Endothelial cell of umbilical vein (primary cell): ENCODE measurements around the gene PPAN. TPM values are rescaled to one million over a fixed set of nuclear protein-coding genes. Genes with fewer than 3 reads are reported as not detected.

Source experiments
- BruUV-seq: library from RNA; stranded (reverse); fragments of 400-500 nt; replicated peaks from 2 replicates; lab custom pipeline; 2021; lab: Mats Ljungman, UMichigan
- CTCF ChIA-PET: fragments of 300-600, 350-600 bp; sonication (Branson Sonifier 250); formaldehyde crosslinking; loops from one replicate; lab custom pipeline; 2021; ENCODE audit warnings: antibody characterized with exemption, inconsistent platforms; lab: Charles Lee
- POLR2A ChIA-PET: fragments of 300-600, 350-600 bp; sonication (Branson Sonifier 250); formaldehyde crosslinking; loops from one replicate; lab custom pipeline; 2021; ENCODE audit warnings: antibody characterized with exemption, inconsistent platforms; lab: Charles Lee
- DNase-seq: peaks from one replicate; pipeline ENCODE4 v3.0.0-alpha.2; 2011; ENCODE audit warnings: low read depth, low spot score
- FAIRE-seq: peaks from 2 replicates; lab custom pipeline; 2011; peaks lifted over from hg19 to GRCh38; lab: Jason Lieb, UNC
- H2AFZ ChIP-seq: 2 replicates; pipeline ENCODE4 v1.6.0; 2012; ENCODE audit warnings: low read depth, low read length, control low read depth, inconsistent platforms
- H3K27ac ChIP-seq: 2 replicates; pipeline ENCODE4 v1.5.1; 2011; ENCODE audit warnings: low read depth, mild to moderate bottlenecking, control low read depth, low read length, moderate library complexity; ENCODE audit not compliant: insufficient read depth
- H3K27me3 ChIP-seq, 2 experiments: 2 replicates each; pipeline versions ENCODE4 v1.6.0 to v1.6.1; 2011; ENCODE audit warnings: low read length in 2 of 2, mixed read lengths in 1 of 2; ENCODE audit not compliant: control insufficient read depth in 2 of 2, insufficient read depth in 2 of 2
- H3K36me3 ChIP-seq, 2 experiments: 2 replicates in 1 of 2; 3 replicates in 1 of 2; pipeline ENCODE4 v1.5.1; 2011; ENCODE audit warnings: low read length in 2 of 2, mild to moderate bottlenecking in 1 of 2, moderate library complexity in 1 of 2; ENCODE audit not compliant: control insufficient read depth in 2 of 2, insufficient read depth in 2 of 2; ENCODE audit errors: extremely low read depth in 1 of 2
- H3K4me1 ChIP-seq: 3 replicates; pipeline ENCODE4 v1.5.1; 2011; ENCODE audit warnings: mild to moderate bottlenecking, low read length; ENCODE audit not compliant: control insufficient read depth, insufficient read depth; ENCODE audit errors: extremely low read depth
- H3K4me2 ChIP-seq: 2 replicates; pipeline ENCODE4 v1.6.1; 2011; ENCODE audit warnings: low read length, control low read depth, mixed read lengths; ENCODE audit not compliant: insufficient read depth
- H3K4me3 ChIP-seq, 3 experiments: fragments of 200-600 bp in 1 of 3; sonication (generic), shearing (Covaris generic) in 1 of 3; replicated peaks in 1 of 3; 2 replicates each; pipeline ENCODE4 v1.5.1; 2011 to 2016; ENCODE audit warnings: control low read depth in 3 of 3, low read length in 3 of 3, mild to moderate bottlenecking in 2 of 3, inconsistent platforms in 1 of 3, low read depth in 1 of 3, moderate library complexity in 1 of 3; ENCODE audit not compliant: insufficient read depth in 1 of 3
- H3K79me2 ChIP-seq: 2 replicates; pipeline ENCODE4 v1.6.0; 2012; ENCODE audit warnings: low read length, inconsistent platforms; ENCODE audit not compliant: control insufficient read depth, insufficient read depth
- H3K9ac ChIP-seq: replicated peaks from 2 replicates; pipeline ENCODE3; 2011; ENCODE audit warnings: low read length, control low read depth; ENCODE audit not compliant: insufficient read depth; ENCODE audit errors: extremely low read depth
- H3K9me1 ChIP-seq: replicated peaks from 3 replicates; pipeline ENCODE4 v1.6.0; 2011; ENCODE audit warnings: mild to moderate bottlenecking, low read length; ENCODE audit not compliant: control insufficient read depth, insufficient read depth; ENCODE audit errors: extremely low read depth
- H3K9me3 ChIP-seq: replicated peaks from 2 replicates; pipeline ENCODE4 v1.5.1; 2012; ENCODE audit warnings: low read length, inconsistent platforms; ENCODE audit not compliant: control insufficient read depth, insufficient read depth
- H4K20me1 ChIP-seq: replicated peaks from 2 replicates; pipeline ENCODE3; 2011; ENCODE audit warnings: mild to moderate bottlenecking, low read length; ENCODE audit not compliant: control insufficient read depth, insufficient read depth; ENCODE audit errors: extremely low read depth
- EZH2 ChIP-seq: IDR thresholded peaks from 2 replicates; pipeline ENCODE4 v1.6.1; 2012; ENCODE audit warnings: borderline replicate concordance, low read depth, mild to moderate bottlenecking, moderate library complexity, low read length, inconsistent platforms; ENCODE audit not compliant: severe bottlenecking
- FOS ChIP-seq: IDR thresholded peaks from 2 replicates; pipeline ENCODE4 v1.6.1; 2011; ENCODE audit warnings: mild to moderate bottlenecking, low read length, moderate library complexity, borderline replicate concordance; ENCODE audit not compliant: insufficient read depth
- GATA2 ChIP-seq: IDR thresholded peaks from 2 replicates; pipeline ENCODE4 v1.7.0; 2011; ENCODE audit warnings: low read depth, mild to moderate bottlenecking, moderate library complexity, mixed read lengths, low read length; ENCODE audit not compliant: insufficient read length, insufficient read depth
- JUN ChIP-seq: IDR thresholded peaks from 2 replicates; pipeline ENCODE4 v1.6.1; 2011; ENCODE audit warnings: borderline replicate concordance, low read depth; ENCODE audit not compliant: insufficient read length, insufficient read depth
- MYC ChIP-seq: IDR thresholded peaks from one replicate; pipeline ENCODE4 v1.6.1; 2011; ENCODE audit warnings: mild to moderate bottlenecking, low read depth, low read length
- POLR2A ChIP-seq: IDR thresholded peaks from 2 replicates; pipeline ENCODE4 v1.6.1; 2012; ENCODE audit warnings: low read depth, mild to moderate bottlenecking, control low read depth, low read length
- POLR2AphosphoS5 ChIP-seq: IDR thresholded peaks from 2 replicates; pipeline ENCODE4 v1.6.1; 2012; ENCODE audit warnings: low read depth, mild to moderate bottlenecking, control low read depth, low read length, moderate library complexity; ENCODE audit not compliant: insufficient read depth
- dilution Hi-C: fragments of 300-500 bp; cut with MboI; formaldehyde crosslinking; loops from one replicate; pipeline ENCODE4 v1.15.0; 2019; ENCODE audit warnings: low sequenced_read_pairs; ENCODE audit not compliant: extremely low pct_ligation_motif_present
- intact Hi-C: fragments of 100-400 bp; cut with micrococcal nuclease; formaldehyde crosslinking; loops from one replicate; pipeline ENCODE4 v1.10.0; 2022
- polyA plus RNA-seq, 4 experiments: library from polyadenylated mRNA; depleted of rRNA in 3 of 4; stranded (reverse) in 3 of 4; unstranded in 1 of 4; fragments of >200 nt; gene quantifications; 2 replicates each; pipeline versions ENCODE4 v1.2.1 to v1.2.3, GENCODE V29; 2011 to 2012; ENCODE audit warnings: missing spikeins in 1 of 4
- total RNA-seq: library from RNA; stranded (reverse); gene quantifications from 2 replicates; pipeline ENCODE4 v1.2.3, GENCODE V29; 2021
- TF ChIP-seq, protein P1 (sequence below), 2 donors: IDR thresholded peaks; 1 replicate in 1 of 2; 2 replicates in 1 of 2; pipeline ENCODE4 v1.5.1; 2011; ENCODE audit warnings: low read length in 2 of 2, mild to moderate bottlenecking in 2 of 2, moderate library complexity in 2 of 2, control low read depth in 1 of 2, inconsistent platforms in 1 of 2, low read depth in 1 of 2; ENCODE audit not compliant: insufficient read depth in 1 of 2; ENCODE audit errors: extremely low read depth in 1 of 2
- TF ChIP-seq, protein P2 (sequence below): IDR thresholded peaks from 2 replicates; pipeline ENCODE4 v1.6.1; 2011; ENCODE audit not compliant: insufficient read depth, insufficient read length

PPAN gene
- total and polyA plus RNA-seq, 2 donors (not counting 3 experiments of a cell fraction or from before 2014, with no cell fraction given) = 27.6 to 51.6 TPM

DNA sequence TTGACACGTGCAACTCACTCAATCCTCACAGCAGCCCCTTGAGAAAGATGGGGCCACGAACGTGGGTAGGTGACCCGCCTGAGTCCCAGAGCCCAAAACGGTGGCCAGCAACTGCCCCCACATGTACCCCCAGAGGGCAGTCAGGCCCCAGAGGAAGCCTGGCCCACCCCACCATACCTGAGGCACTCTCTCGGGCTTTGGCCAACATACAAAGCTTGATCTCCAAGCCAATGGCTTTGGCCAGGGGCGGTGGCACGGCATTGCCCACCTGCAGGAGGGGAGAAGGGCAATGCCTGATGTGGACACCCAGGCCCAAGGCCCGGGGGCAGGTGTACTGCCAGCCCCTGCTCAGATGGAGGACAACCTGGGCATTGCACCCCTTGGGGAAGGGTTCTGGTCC, 27.9 kb downstream of the PPAN start:
- no TSS peak for BruUV-seq
- dilution Hi-C loops = no loop called here
- Histone ChIP-seq H3K4me2 (no peak overlapping the region), H3K9me3 (no peaks in the 10 kb centered on the region), H3K36me3 (peaks cover 6 to 43% of the 10 kb centered on the region in 2 experiments), H3K79me2 (no peaks in the 10 kb centered on the region), H3K4me1 (no peaks in the 10 kb centered on the region), H4K20me1 (no peaks in the 10 kb centered on the region), H3K27me3 (no peaks in the 10 kb centered on the region), H3K9me1 (no peaks in the 10 kb centered on the region), H3K4me3 (no peak overlapping the region), H3K27ac (no peak overlapping the region), H2AFZ (no peak overlapping the region), H3K9ac (no peak overlapping the region)
- CTCF ChIA-PET = interaction anchor here (1.5 kb wide), 1 partner anchor 13 kb away, joined by 5 read pairs; no protein-coding TSS in a partner anchor
- TF ChIP-seq, protein P1, sequence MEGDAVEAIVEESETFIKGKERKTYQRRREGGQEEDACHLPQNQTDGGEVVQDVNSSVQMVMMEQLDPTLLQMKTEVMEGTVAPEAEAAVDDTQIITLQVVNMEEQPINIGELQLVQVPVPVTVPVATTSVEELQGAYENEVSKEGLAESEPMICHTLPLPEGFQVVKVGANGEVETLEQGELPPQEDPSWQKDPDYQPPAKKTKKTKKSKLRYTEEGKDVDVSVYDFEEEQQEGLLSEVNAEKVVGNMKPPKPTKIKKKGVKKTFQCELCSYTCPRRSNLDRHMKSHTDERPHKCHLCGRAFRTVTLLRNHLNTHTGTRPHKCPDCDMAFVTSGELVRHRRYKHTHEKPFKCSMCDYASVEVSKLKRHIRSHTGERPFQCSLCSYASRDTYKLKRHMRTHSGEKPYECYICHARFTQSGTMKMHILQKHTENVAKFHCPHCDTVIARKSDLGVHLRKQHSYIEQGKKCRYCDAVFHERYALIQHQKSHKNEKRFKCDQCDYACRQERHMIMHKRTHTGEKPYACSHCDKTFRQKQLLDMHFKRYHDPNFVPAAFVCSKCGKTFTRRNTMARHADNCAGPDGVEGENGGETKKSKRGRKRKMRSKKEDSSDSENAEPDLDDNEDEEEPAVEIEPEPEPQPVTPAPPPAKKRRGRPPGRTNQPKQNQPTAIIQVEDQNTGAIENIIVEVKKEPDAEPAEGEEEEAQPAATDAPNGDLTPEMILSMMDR (IDR thresholded peaks at IDR 0.05; ENCODE audit: extremely low read depth in 1 of 2, insufficient read depth in 1 of 2, low read depth in 1 of 2, low read length in 2 of 2) = no peak
- intact Hi-C loops = no loop called here
- POLR2A ChIA-PET = no interaction called here
- no peak for FAIRE-seq
- no peak for DNase-seq

GRCh38 chr19:10135551-10136334, 29.6 kb downstream of the PPAN start:
- POLR2A ChIA-PET = no interaction called here
- Histone ChIP-seq H3K4me3 (no peak overlapping the region), H3K79me2 (no peaks in the 10 kb centered on the region), H3K9me3 (no peaks in the 10 kb centered on the region), H3K4me1 (no peaks in the 10 kb centered on the region), H3K9me1 (no peaks in the 10 kb centered on the region), H2AFZ (no peak overlapping the region), H3K36me3 (peaks cover 6 to 55% of the 10 kb centered on the region in 2 experiments), H4K20me1 (no peaks in the 10 kb centered on the region), H3K4me2 (no peak overlapping the region), H3K27ac (no peak overlapping the region), H3K9ac (no peak overlapping the region), H3K27me3 (no peaks in the 10 kb centered on the region)
- intact Hi-C loops (no loop called here), dilution Hi-C loops (no loop called here)
- DNase-seq (no peak), FAIRE-seq (no peak)
- CTCF ChIA-PET = interaction anchor here (1.1 kb wide), 1 partner anchor 114 kb away, joined by 4 read pairs; no protein-coding TSS in a partner anchor
- BruUV-seq = no TSS peak
- TF ChIP-seq, protein P1 (IDR thresholded peaks at IDR 0.05; ENCODE audit: extremely low read depth in 1 of 2, insufficient read depth in 1 of 2, low read depth in 1 of 2, low read length in 2 of 2) = no peak
- TF ChIP-seq POLR2A = no peak
- no peak for TF ChIP-seq FOS
- TF ChIP-seq MYC = no peak
- no peak for TF ChIP-seq EZH2
- no peak for TF ChIP-seq JUN
- TF ChIP-seq POLR2AphosphoS5 = no peak
- TF ChIP-seq GATA2 = no peak
- TF ChIP-seq, protein P2, sequence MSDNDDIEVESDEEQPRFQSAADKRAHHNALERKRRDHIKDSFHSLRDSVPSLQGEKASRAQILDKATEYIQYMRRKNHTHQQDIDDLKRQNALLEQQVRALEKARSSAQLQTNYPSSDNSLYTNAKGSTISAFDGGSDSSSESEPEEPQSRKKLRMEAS = no peak
